IMR-90 (cell line): ENCODE measurements around the gene HMX1. TPM values are rescaled to one million over a fixed set of nuclear protein-coding genes. Genes with fewer than 3 reads are reported as not detected.

Source experiments
- ATAC-seq: fragments of 200-7000 bp; cut with Tn5 transposase; 2 replicates; pipeline ENCODE4 v1.9.1; 2020; ENCODE audit warnings: low read depth, mild to moderate bottlenecking, moderate library complexity
- BruUV-seq: library from RNA; stranded (reverse); fragments of 400-500 nt; replicated peaks from 2 replicates; lab custom pipeline; 2021; lab: Mats Ljungman, UMichigan
- CTCF ChIA-PET: fragments of 300-600 bp; formaldehyde crosslinking; extraction: SDS; loops from one replicate; lab custom pipeline; 2021; ENCODE audit warnings: antibody characterized with exemption; lab: Yijun Ruan, JAX
- POLR2A ChIA-PET: fragments of 300-600 bp; sonication (Branson Sonifier 250); formaldehyde crosslinking; loops from one replicate; lab custom pipeline; 2022; ENCODE audit warnings: antibody characterized with exemption; ENCODE audit not compliant: unreplicated experiment; lab: Charles Lee
- DNase-seq: peaks from one replicate; pipeline ENCODE4 v3.0.0; 2013
- H2AFZ ChIP-seq: replicated peaks from 2 replicates; pipeline ENCODE3; 2013; ENCODE audit warnings: low read length, mild to moderate bottlenecking; ENCODE audit not compliant: poor library complexity
- H2AK5ac ChIP-seq: 2 replicates; pipeline ENCODE4 v1.6.1; 2013; ENCODE audit warnings: low read depth, low read length, inconsistent platforms
- H2AK9ac ChIP-seq: replicated peaks from 2 replicates; pipeline ENCODE3; 2013; ENCODE audit warnings: mild to moderate bottlenecking, low read depth, low read length, moderate library complexity; ENCODE audit not compliant: poor library complexity
- H2BK120ac ChIP-seq: 2 replicates; pipeline ENCODE4 v1.6.1; 2013; ENCODE audit warnings: low read depth, low read length, inconsistent platforms
- H2BK15ac ChIP-seq: 3 replicates; pipeline ENCODE4 v1.6.1; 2013; ENCODE audit warnings: low read depth, low read length, inconsistent platforms
- H2BK20ac ChIP-seq: 2 replicates; pipeline ENCODE4 v1.6.1; 2013; ENCODE audit warnings: low read depth, mild to moderate bottlenecking, inconsistent platforms, low read length, moderate library complexity
- H2BK5ac ChIP-seq: 2 replicates; pipeline ENCODE4 v1.6.1; 2013; ENCODE audit warnings: mild to moderate bottlenecking, low read depth, low read length, inconsistent platforms; ENCODE audit not compliant: poor library complexity, severe bottlenecking
- H3K14ac ChIP-seq: replicated peaks from 2 replicates; pipeline ENCODE4 v1.6.1; 2013; ENCODE audit warnings: low read depth, low read length, inconsistent platforms
- H3K18ac ChIP-seq: 2 replicates; pipeline ENCODE4 v1.6.1; 2013; ENCODE audit warnings: low read depth, low read length, control low read depth
- H3K23ac ChIP-seq: 2 replicates; pipeline ENCODE4 v1.6.1; 2013; ENCODE audit warnings: low read depth, low read length, inconsistent platforms
- H3K27ac ChIP-seq: 2 replicates; pipeline ENCODE4 v1.5.1; 2013; ENCODE audit warnings: mild to moderate bottlenecking, control low read depth, low read length; ENCODE audit not compliant: insufficient read depth
- H3K27me3 ChIP-seq: 2 replicates; pipeline ENCODE4 v1.6.1; 2013; ENCODE audit warnings: low read length; ENCODE audit not compliant: control insufficient read depth, insufficient read depth
- H3K36me3 ChIP-seq: 2 replicates; pipeline ENCODE4 v1.6.1; 2013; ENCODE audit warnings: low read length, mixed read lengths; ENCODE audit not compliant: control insufficient read depth, insufficient read depth
- H3K4ac ChIP-seq: 2 replicates; pipeline ENCODE4 v1.6.1; 2013; ENCODE audit warnings: low read depth, low read length, inconsistent platforms
- H3K4me1 ChIP-seq: 2 replicates; pipeline ENCODE4 v1.6.1; 2013; ENCODE audit warnings: low read length, mixed read lengths; ENCODE audit not compliant: control insufficient read depth, insufficient read depth
- H3K4me2 ChIP-seq: 2 replicates; pipeline ENCODE4 v1.6.1; 2013; ENCODE audit warnings: low read depth, mild to moderate bottlenecking, control low read depth, low read length, moderate library complexity
- H3K4me3 ChIP-seq: 2 replicates; pipeline ENCODE4 v1.5.1; 2013; ENCODE audit warnings: low read depth, mild to moderate bottlenecking, control low read depth, low read length, moderate library complexity; ENCODE audit not compliant: insufficient read depth
- H3K56ac ChIP-seq: 2 replicates; pipeline ENCODE4 v1.6.1; 2013; ENCODE audit warnings: low read length, inconsistent platforms; ENCODE audit not compliant: insufficient read depth; ENCODE audit errors: extremely low read depth
- H3K79me1 ChIP-seq, 2 experiments: 2 replicates each; pipeline ENCODE4 v1.6.1; 2013; ENCODE audit warnings: low read length in 2 of 2, inconsistent platforms in 1 of 2, low read depth in 1 of 2
- H3K9ac ChIP-seq: 2 replicates; pipeline ENCODE4 v1.6.1; 2013; ENCODE audit warnings: low read depth, low read length, control low read depth
- H3K9me1 ChIP-seq: 2 replicates; pipeline ENCODE4 v1.6.1; 2013; ENCODE audit warnings: low read length, inconsistent platforms; ENCODE audit not compliant: insufficient read depth
- H3K9me3 ChIP-seq: 2 replicates; pipeline ENCODE4 v1.6.1; 2013; ENCODE audit warnings: low read length; ENCODE audit not compliant: control insufficient read depth, insufficient read depth
- H4K20me1 ChIP-seq: 2 replicates; pipeline ENCODE4 v1.6.1; 2013; ENCODE audit warnings: low read length, inconsistent platforms; ENCODE audit not compliant: insufficient read depth
- H4K5ac ChIP-seq: 2 replicates; pipeline ENCODE4 v1.6.1; 2013; ENCODE audit warnings: mild to moderate bottlenecking, low read depth, low read length, control low read depth
- H4K8ac ChIP-seq, 2 experiments: 2 replicates each; pipeline ENCODE4 v1.6.1; 2013; ENCODE audit warnings: low read depth in 2 of 2, low read length in 2 of 2, control low read depth in 1 of 2, inconsistent platforms in 1 of 2
- H4K91ac ChIP-seq: 2 replicates; pipeline ENCODE4 v1.6.1; 2013; ENCODE audit warnings: low read depth, low read length, inconsistent platforms; ENCODE audit not compliant: insufficient read depth
- BHLHE40 ChIP-seq: fragments of 150-350 bp; IDR thresholded peaks from 2 replicates; pipeline ENCODE4 v1.6.1; 2016; ENCODE audit warnings: mild to moderate bottlenecking, low read depth, low read length
- CEBPB ChIP-seq: IDR thresholded peaks from 2 replicates; pipeline ENCODE4 v1.6.1; 2012; ENCODE audit warnings: low read depth, low read length, improper control_type of control experiment
- CHD1 ChIP-seq: IDR thresholded peaks from 2 replicates; pipeline ENCODE4 v1.6.1; 2012; ENCODE audit warnings: low read depth, low read length, improper control_type of control experiment
- FOS ChIP-seq: fragments of 150-350 bp; IDR thresholded peaks from 2 replicates; pipeline ENCODE4 v1.6.1; 2016; ENCODE audit warnings: low read depth, low read length
- MAFK ChIP-seq: IDR thresholded peaks from 2 replicates; pipeline ENCODE4 v1.6.1; 2012; ENCODE audit warnings: low read depth, low read length, improper control_type of control experiment
- MAZ ChIP-seq: IDR thresholded peaks from 2 replicates; pipeline ENCODE4 v1.6.1; 2012; ENCODE audit warnings: low read depth, mild to moderate bottlenecking, low read length, improper control_type of control experiment, moderate library complexity, borderline replicate concordance
- MXI1 ChIP-seq: IDR thresholded peaks from 2 replicates; pipeline ENCODE4 v1.6.1; 2012; ENCODE audit warnings: low read depth, mild to moderate bottlenecking, low read length, moderate library complexity, borderline replicate concordance
- NFE2L2 ChIP-seq: fragments of 150-350 bp; IDR thresholded peaks from 2 replicates; pipeline ENCODE4 v1.6.1; 2016; ENCODE audit warnings: low read depth, mild to moderate bottlenecking, low read length
- POLR2A ChIP-seq: IDR thresholded peaks from 2 replicates; pipeline ENCODE4 v1.6.1; 2012; ENCODE audit warnings: mild to moderate bottlenecking, low read depth, low read length
- RAD21 ChIP-seq: IDR thresholded peaks from 2 replicates; pipeline ENCODE4 v1.6.1; 2012; ENCODE audit warnings: low read length, improper control_type of control experiment
- RCOR1 ChIP-seq: IDR thresholded peaks from 2 replicates; pipeline ENCODE4 v1.6.1; 2012; ENCODE audit warnings: mild to moderate bottlenecking, low read length, improper control_type of control experiment; ENCODE audit not compliant: insufficient replicate concordance
- RFX5 ChIP-seq: IDR thresholded peaks from 2 replicates; pipeline ENCODE4 v1.8.0; 2012; ENCODE audit warnings: low read depth, mild to moderate bottlenecking, low read length, moderate library complexity
- SMC3 ChIP-seq: fragments of 150-350 bp; IDR thresholded peaks from 2 replicates; pipeline ENCODE4 v1.6.1; 2016; ENCODE audit warnings: low read depth, mild to moderate bottlenecking, antibody characterized with exemption, low read length, moderate library complexity
- USF2 ChIP-seq: fragments of 150-350 bp; IDR thresholded peaks from 2 replicates; pipeline ENCODE4 v1.6.1; 2017; ENCODE audit warnings: mild to moderate bottlenecking, antibody characterized with exemption, low read length, low read depth
- WGBS, 2 experiments: methylation state at CpG; one replicate each; pipeline versions ENCODE4 v1.1.5 to v1.1.7; 2013; ENCODE audit warnings: missing lambda C conversion rate in 2 of 2; ENCODE audit not compliant: insufficient read length in 1 of 2; ENCODE audit errors: extremely low coverage in 2 of 2; 5-methylcytosine and 5-hydroxymethylcytosine counted together
- dilution Hi-C: fragments of 300-500 bp; cut with HindIII; formaldehyde crosslinking; loops from one replicate; pipeline ENCODE4 v1.14.3; 2018; ENCODE audit warnings: low sequenced_read_pairs; ENCODE audit not compliant: unreplicated experiment
- in situ Hi-C: fragments of 300-500 bp; cut with MboI; formaldehyde crosslinking; loops from 3 replicates; pipeline ENCODE4 v1.14.3; 2019; ENCODE audit warnings: low sequenced_read_pairs, inconsistent platforms, mixed read lengths
- intact Hi-C: fragments of 100-400 bp; cut with micrococcal nuclease; formaldehyde crosslinking; loops from 2 replicates; pipeline ENCODE4 v1.10.0; 2022
- polyA plus RNA-seq, 3 experiments: library from polyadenylated mRNA; depleted of rRNA; stranded (reverse); fragments of >200 nt; gene quantifications; 2 replicates each; pipeline ENCODE4 v1.2.3, GENCODE V29; 2012; ENCODE audit warnings: low replicate concordance in 1 of 3
- total RNA-seq: library from RNA; depleted of rRNA; stranded (reverse); fragments of >200 nt; gene quantifications from 2 replicates; pipeline ENCODE4 v1.2.3, GENCODE V29; 2012
- TF ChIP-seq, protein P1 (sequence below): fragments of 150-350 bp; IDR thresholded peaks from 2 replicates; pipeline ENCODE4 v1.6.1; 2016; ENCODE audit warnings: low read depth, mild to moderate bottlenecking, low read length, moderate library complexity, borderline replicate concordance

Gene HMX1
- total and polyA plus RNA-seq, 2 of the 4 experiments (the other 2 are of a cell fraction), result not detected

- Histone ChIP-seq H3K23ac (no peak overlapping the region), H4K8ac (no peak overlapping the region), H2BK15ac (no peak overlapping the region), H3K79me1 (no peaks in the 10 kb centered on the region), H3K4me3 (no peak overlapping the region), H3K27me3 (no peaks in the 10 kb centered on the region), H4K20me1 (no peaks in the 10 kb centered on the region), H3K4ac (no peak overlapping the region), H3K9me1 (no peaks in the 10 kb centered on the region), H2BK5ac (no peak overlapping the region), H3K4me1 (no peaks in the 10 kb centered on the region), H4K91ac (no peak overlapping the region), H4K5ac (no peak overlapping the region), H2AK9ac (no peak overlapping the region), H3K9me3 (peaks cover 2% of the 10 kb centered on the region), H2BK20ac (no peak overlapping the region), H3K56ac (no peak overlapping the region), H3K4me2 (no peak overlapping the region), H3K18ac (no peak overlapping the region), H3K9ac (no peak overlapping the region), H3K27ac (no peak overlapping the region), H3K36me3 (no peaks in the 10 kb centered on the region), H2AK5ac (no peak overlapping the region), H3K14ac (no peak overlapping the region), H2BK120ac (no peak overlapping the region), H2AFZ (no peak overlapping the region)
- dilution Hi-C loops (no loop called here), intact Hi-C loops (no loop called here), in situ Hi-C loops (no loop called here)
- 65% methylated on average over 2 of the region's 13 CpGs; no CpG with 5 or more reads in 1 of the 2 experiments for WGBS, 2 experiments
- ATAC-seq (no peak), DNase-seq (no peak)
- BruUV-seq, result no TSS peak
- ChIA-PET POLR2A (no interaction called here), CTCF (no interaction called here)
- TF ChIP-seq USF2 (no peak), RFX5 (no peak), RCOR1 (no peak), NFE2L2 (no peak), CEBPB (no peak), MXI1 (no peak), FOS (no peak), SMC3 (no peak), BHLHE40 (no peak), POLR2A (no peak), MAZ (no peak), RAD21 (no peak), MAFK (no peak), CHD1 (no peak)
- TF ChIP-seq, protein P1, sequence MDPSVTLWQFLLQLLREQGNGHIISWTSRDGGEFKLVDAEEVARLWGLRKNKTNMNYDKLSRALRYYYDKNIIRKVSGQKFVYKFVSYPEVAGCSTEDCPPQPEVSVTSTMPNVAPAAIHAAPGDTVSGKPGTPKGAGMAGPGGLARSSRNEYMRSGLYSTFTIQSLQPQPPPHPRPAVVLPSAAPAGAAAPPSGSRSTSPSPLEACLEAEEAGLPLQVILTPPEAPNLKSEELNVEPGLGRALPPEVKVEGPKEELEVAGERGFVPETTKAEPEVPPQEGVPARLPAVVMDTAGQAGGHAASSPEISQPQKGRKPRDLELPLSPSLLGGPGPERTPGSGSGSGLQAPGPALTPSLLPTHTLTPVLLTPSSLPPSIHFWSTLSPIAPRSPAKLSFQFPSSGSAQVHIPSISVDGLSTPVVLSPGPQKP, result no peak
Observed at GRCh38 chr4:8831221-8832112, 40.2 kb downstream of the HMX1 start.
